ENCODE measurements around the gene TMEM132E. TPM values are rescaled to one million over a fixed set of nuclear protein-coding genes. Genes with fewer than 3 reads are reported as not detected.

TMEM132E gene
- total and polyA plus RNA-seq, 10 of the 15 experiments (the other 5 are each of a cell fraction or from before 2014, with no cell fraction given) = not detected

DNA sequence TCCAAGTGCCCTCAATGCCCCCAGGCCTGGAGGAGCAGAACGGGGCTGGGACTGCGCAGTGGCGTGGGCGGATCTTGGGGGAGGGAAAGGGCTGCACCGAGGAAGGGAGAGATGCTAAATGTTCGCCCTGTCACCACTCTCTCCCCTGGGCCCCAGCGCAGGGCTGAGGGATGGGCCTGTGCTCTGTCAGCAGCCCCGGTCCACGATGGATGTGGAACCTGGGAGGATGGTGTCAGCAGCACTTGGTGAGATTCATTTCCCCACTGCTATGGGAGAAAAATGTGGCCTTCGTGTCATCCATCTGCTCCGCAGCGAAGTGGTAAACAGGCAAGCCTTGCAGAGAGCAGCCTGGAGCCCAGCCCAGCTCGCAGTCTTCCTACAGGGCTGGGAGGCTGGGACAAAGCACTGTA lies 72.0 kb downstream of the TMEM132E start:
- Histone ChIP-seq H3K4me2 (ENCODE audit: control insufficient read depth, insufficient read depth) (no peak overlapping the region), H3K79me2 (ENCODE audit: control insufficient read depth, insufficient read depth, low read length) (no peaks in the 10 kb centered on the region), H3K27ac (ENCODE audit: control insufficient read depth, insufficient read depth) (no peak overlapping the region), H4K20me1 (ENCODE audit: control insufficient read depth, insufficient read depth) (no peaks in the 10 kb centered on the region), H3K27me3 (replicated peaks in 1 of 2; ENCODE audit: control insufficient read depth in 2 of 2, insufficient read depth in 2 of 2, low read length in 1 of 2) (peaks cover 0 to 1% of the 10 kb centered on the region in 2 experiments; a peak in 3 of 4 replicates), H3K36me3 (ENCODE audit: control insufficient read depth in 2 of 2, insufficient read depth in 2 of 2, low read length in 1 of 2) (no peaks in the 10 kb centered on the region), H3K4me1 (ENCODE audit: control insufficient read depth, insufficient read depth, low read length) (no peaks in the 10 kb centered on the region), H2AFZ (ENCODE audit: control insufficient read depth, low read depth, low read length) (no peak overlapping the region), H3K4me3 (no peak overlapping the region), H3K9ac (ENCODE audit: control insufficient read depth, insufficient read depth, low read length) (no peak overlapping the region), H3K9me3 (replicated peaks; ENCODE audit: control insufficient read depth, insufficient read depth, low read length) (no peaks in the 10 kb centered on the region)
- TF ChIP-seq TBL1XR1 (IDR thresholded peaks at IDR 0.05; ENCODE audit: low read depth, low read length) (no peak), PML (IDR thresholded peaks at IDR 0.05; ENCODE audit: low read length) (no peak), PAX5 (IDR thresholded peaks at IDR 0.05; ENCODE audit: borderline replicate concordance, low read depth, low read length) (no peak), MEF2A (IDR thresholded peaks at IDR 0.05; ENCODE audit: insufficient read depth, low read depth, low read length) (no peak), CHD4 (IDR thresholded peaks at IDR 0.05) (no peak), MLLT1 (IDR thresholded peaks at IDR 0.05) (no peak), GABPA (IDR thresholded peaks at IDR 0.05; ENCODE audit: low read depth) (no peak), NR2C2 (IDR thresholded peaks at IDR 0.05; ENCODE audit: borderline replicate concordance, control insufficient read depth, insufficient read length, low read depth) (no peak), POLR2A (IDR thresholded peaks at IDR 0.05; ENCODE audit: low read depth, low read length) (no peak), FOXM1 (IDR thresholded peaks at IDR 0.05; ENCODE audit: low read depth, low read length) (no peak), TCF7 (IDR thresholded peaks at IDR 0.05; ENCODE audit: borderline replicate concordance) (no peak), RAD21 (IDR thresholded peaks at IDR 0.05; ENCODE audit: insufficient read depth, low read depth, low read length) (no peak), BCL11A (IDR thresholded peaks at IDR 0.05; ENCODE audit: low read depth, low read length) (no peak), NFYB (IDR thresholded peaks at IDR 0.05; ENCODE audit: insufficient read depth, low read depth, low read length) (no peak), IKZF2 (IDR thresholded peaks at IDR 0.05) (no peak), RELA (IDR thresholded peaks at IDR 0.05; ENCODE audit: borderline replicate concordance, partially characterized antibody) (no peak)
- TF ChIP-seq, protein P1, sequence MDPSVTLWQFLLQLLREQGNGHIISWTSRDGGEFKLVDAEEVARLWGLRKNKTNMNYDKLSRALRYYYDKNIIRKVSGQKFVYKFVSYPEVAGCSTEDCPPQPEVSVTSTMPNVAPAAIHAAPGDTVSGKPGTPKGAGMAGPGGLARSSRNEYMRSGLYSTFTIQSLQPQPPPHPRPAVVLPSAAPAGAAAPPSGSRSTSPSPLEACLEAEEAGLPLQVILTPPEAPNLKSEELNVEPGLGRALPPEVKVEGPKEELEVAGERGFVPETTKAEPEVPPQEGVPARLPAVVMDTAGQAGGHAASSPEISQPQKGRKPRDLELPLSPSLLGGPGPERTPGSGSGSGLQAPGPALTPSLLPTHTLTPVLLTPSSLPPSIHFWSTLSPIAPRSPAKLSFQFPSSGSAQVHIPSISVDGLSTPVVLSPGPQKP (IDR thresholded peaks at IDR 0.05; ENCODE audit: low read depth, low read length) = no peak
- TF ChIP-seq, protein P2, sequence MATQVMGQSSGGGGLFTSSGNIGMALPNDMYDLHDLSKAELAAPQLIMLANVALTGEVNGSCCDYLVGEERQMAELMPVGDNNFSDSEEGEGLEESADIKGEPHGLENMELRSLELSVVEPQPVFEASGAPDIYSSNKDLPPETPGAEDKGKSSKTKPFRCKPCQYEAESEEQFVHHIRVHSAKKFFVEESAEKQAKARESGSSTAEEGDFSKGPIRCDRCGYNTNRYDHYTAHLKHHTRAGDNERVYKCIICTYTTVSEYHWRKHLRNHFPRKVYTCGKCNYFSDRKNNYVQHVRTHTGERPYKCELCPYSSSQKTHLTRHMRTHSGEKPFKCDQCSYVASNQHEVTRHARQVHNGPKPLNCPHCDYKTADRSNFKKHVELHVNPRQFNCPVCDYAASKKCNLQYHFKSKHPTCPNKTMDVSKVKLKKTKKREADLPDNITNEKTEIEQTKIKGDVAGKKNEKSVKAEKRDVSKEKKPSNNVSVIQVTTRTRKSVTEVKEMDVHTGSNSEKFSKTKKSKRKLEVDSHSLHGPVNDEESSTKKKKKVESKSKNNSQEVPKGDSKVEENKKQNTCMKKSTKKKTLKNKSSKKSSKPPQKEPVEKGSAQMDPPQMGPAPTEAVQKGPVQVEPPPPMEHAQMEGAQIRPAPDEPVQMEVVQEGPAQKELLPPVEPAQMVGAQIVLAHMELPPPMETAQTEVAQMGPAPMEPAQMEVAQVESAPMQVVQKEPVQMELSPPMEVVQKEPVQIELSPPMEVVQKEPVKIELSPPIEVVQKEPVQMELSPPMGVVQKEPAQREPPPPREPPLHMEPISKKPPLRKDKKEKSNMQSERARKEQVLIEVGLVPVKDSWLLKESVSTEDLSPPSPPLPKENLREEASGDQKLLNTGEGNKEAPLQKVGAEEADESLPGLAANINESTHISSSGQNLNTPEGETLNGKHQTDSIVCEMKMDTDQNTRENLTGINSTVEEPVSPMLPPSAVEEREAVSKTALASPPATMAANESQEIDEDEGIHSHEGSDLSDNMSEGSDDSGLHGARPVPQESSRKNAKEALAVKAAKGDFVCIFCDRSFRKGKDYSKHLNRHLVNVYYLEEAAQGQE (IDR thresholded peaks at IDR 0.05; ENCODE audit: low read depth, low read length) = no peak
- no peak for DNase-seq (ENCODE audit: low read depth, low spot score)
- ChIA-PET POLR2A (no interaction called here), SMC1A (ENCODE audit: uncharacterized antibody, unreplicated experiment) (no interaction called here), RAD21 (ENCODE audit: unreplicated experiment) (no interaction called here), CTCF (no interaction called here)
- WGBS (ENCODE audit: insufficient coverage, insufficient replicate concordance, low lambda C conversion rate, missing lambda C conversion rate) = 26% methylated on average over 12 of the region's 13 CpGs
- BruUV-seq (replicated peaks) = no TSS peak
- intact Hi-C loops (cut with micrococcal nuclease; ENCODE audit: unreplicated experiment) = no loop called here
- ATAC-seq = no peak
- FAIRE-seq = no peak
- in situ Hi-C loops (cut with MboI) = no loop called here

Measured in GM12878 (cell line).